PC-3 (cell line): Measurements from ENCODE around the gene VPS33A. TPM values are rescaled to one million over a fixed set of nuclear protein-coding genes. Genes with fewer than 3 reads are reported as not detected.

Source experiments
- ATAC-seq: fragments of 200-7000 bp; cut with Tn5 transposase; 2 replicates; pipeline ENCODE4 v1.9.1; 2020; ENCODE audit warnings: mild to moderate bottlenecking, moderate library complexity
- Bru-seq: library from RNA; stranded (reverse); fragments of 400-500 nt; gene quantifications from one replicate; lab custom pipeline; 2021; lab: Mats Ljungman, UMichigan
- BruChase-seq, 2 experiments: library from RNA; stranded (reverse); fragments of 400-500 nt; gene quantifications; one replicate each; lab custom pipeline; 2021; lab: Mats Ljungman, UMichigan
- BruUV-seq: library from RNA; stranded (reverse); fragments of 400-500 nt; replicated peaks from 2 replicates; lab custom pipeline; 2021; lab: Mats Ljungman, UMichigan
- CTCF ChIA-PET: fragments of 300-600 bp; sonication (Branson Sonifier 250); formaldehyde crosslinking; loops from one replicate; lab custom pipeline; 2022; ENCODE audit warnings: antibody characterized with exemption; lab: Charles Lee
- POLR2A ChIA-PET: fragments of 300-600 bp; sonication (Branson Sonifier 250); formaldehyde crosslinking; loops from one replicate; lab custom pipeline; 2022; ENCODE audit warnings: antibody characterized with exemption; ENCODE audit not compliant: unreplicated experiment; lab: Charles Lee
- DNase-seq: peaks from one replicate; pipeline ENCODE4 v3.0.0-alpha.2; 2015
- H2AFZ ChIP-seq: fragments of 300-600 bp; sonication (generic); 2 replicates; pipeline ENCODE4 v1.6.0; 2016; ENCODE audit warnings: antibody characterized with exemption, low read length
- H3F3A ChIP-seq: fragments of 300-600 bp; sonication (generic); one replicate; pipeline ENCODE4 v1.6.0; 2017; ENCODE audit warnings: antibody characterized with exemption, low read length, control low read depth, mild to moderate bottlenecking; ENCODE audit not compliant: unreplicated experiment
- H3K27ac ChIP-seq: fragments of 300-600 bp; sonication (generic); 2 replicates; pipeline ENCODE4 v1.5.1; 2016; ENCODE audit warnings: mild to moderate bottlenecking, low read length
- H3K27me3 ChIP-seq: fragments of 300-600 bp; sonication (generic); 2 replicates; pipeline ENCODE4 v1.6.1; 2016; ENCODE audit warnings: low read length, mixed read lengths
- H3K36me3 ChIP-seq: fragments of 300-600 bp; sonication (generic); 2 replicates; pipeline ENCODE4 v1.6.1; 2016; ENCODE audit warnings: low read depth, mixed run types, low read length, mixed read lengths
- H3K4me1 ChIP-seq: fragments of 300-600 bp; sonication (generic); 2 replicates; pipeline ENCODE4 v1.5.1; 2016; ENCODE audit warnings: low read length; ENCODE audit not compliant: insufficient read depth
- H3K4me2 ChIP-seq: fragments of 300-600 bp; sonication (generic); 2 replicates; pipeline ENCODE4 v1.6.0; 2016; ENCODE audit warnings: low read length
- H3K4me3 ChIP-seq: fragments of 300-600 bp; sonication (generic); 2 replicates; pipeline ENCODE4 v1.5.1; 2016; ENCODE audit warnings: mild to moderate bottlenecking, low read length, mixed read lengths
- H3K79me2 ChIP-seq: fragments of 300-600 bp; sonication (generic); 2 replicates; pipeline ENCODE4 v1.6.1; 2017; ENCODE audit warnings: low read length, mixed read lengths
- H3K9ac ChIP-seq: fragments of 300-600 bp; sonication (generic); 2 replicates; pipeline ENCODE4 v1.6.0; 2016; ENCODE audit warnings: mild to moderate bottlenecking, low read length
- H3K9me2 ChIP-seq: fragments of 300-600 bp; sonication (generic); replicated peaks from 2 replicates; pipeline ENCODE4 v1.6.1; 2016; ENCODE audit warnings: mixed run types, low read length, mixed read lengths
- H3K9me3 ChIP-seq: fragments of 300-600 bp; sonication (generic); 2 replicates; pipeline ENCODE4 v1.6.1; 2016; ENCODE audit warnings: low read length, mixed read lengths
- H4K20me1 ChIP-seq: fragments of 300-600 bp; sonication (generic); 2 replicates; pipeline ENCODE4 v1.6.1; 2016; ENCODE audit warnings: low read length, mixed read lengths
- EZH2 ChIP-seq: fragments of 300-600 bp; sonication (generic); IDR thresholded peaks from one replicate; pipeline ENCODE4 v1.6.1; 2017; ENCODE audit warnings: antibody characterized with exemption, mild to moderate bottlenecking, low read length; ENCODE audit not compliant: unreplicated experiment
- EZH2phosphoT487 ChIP-seq: fragments of 300-600 bp; sonication (generic); IDR thresholded peaks from 2 replicates; pipeline ENCODE4 v1.6.1; 2018; ENCODE audit warnings: mild to moderate bottlenecking, antibody characterized with exemption, low read length, borderline replicate concordance
- intact Hi-C: fragments of 100-400 bp; cut with micrococcal nuclease; formaldehyde crosslinking; loops from 2 replicates; pipeline ENCODE4 v1.9.0; 2023
- long read RNA-seq: library from polyadenylated mRNA; unstranded; transcript quantifications from one replicate; pipeline ENCODE4 v2.0.0, GENCODE V29; 2021; ENCODE audit not compliant: unreplicated experiment
- total RNA-seq: library from RNA; depleted of rRNA; stranded (reverse); fragments of >200 nt; gene quantifications from 2 replicates; pipeline ENCODE4 v1.2.3, GENCODE V29; 2014; rRNA removed
- TF ChIP-seq, protein P1 (sequence below): fragments of 300-600 bp; sonication (generic); conservative IDR thresholded peaks from 2 replicates; pipeline ENCODE4 v1.5.1; 2017; ENCODE audit warnings: antibody characterized with exemption, low read depth, mild to moderate bottlenecking, low read length

The VPS33A gene
- total RNA-seq: 22.2 and 40.8 TPM in 2 replicates
- Bru-seq, nascent RNA: percentile 77 among the genes with signal in this experiment
- BruChase-seq, experiment 1, labeled RNA remaining after a 6-hour chase: percentile 95 among the genes with signal in this experiment
- BruChase-seq, experiment 2, labeled RNA remaining after a 2-hour chase: percentile 92 among the genes with signal in this experiment
- long read RNA-seq, full-length matches to known transcripts: 68 of 108 reads
- long read RNA-seq, partial matches to known transcripts: 8 of 108 reads
- long read RNA-seq, other reads (novel, unspliced or antisense): 32 of 108 reads

DNA sequence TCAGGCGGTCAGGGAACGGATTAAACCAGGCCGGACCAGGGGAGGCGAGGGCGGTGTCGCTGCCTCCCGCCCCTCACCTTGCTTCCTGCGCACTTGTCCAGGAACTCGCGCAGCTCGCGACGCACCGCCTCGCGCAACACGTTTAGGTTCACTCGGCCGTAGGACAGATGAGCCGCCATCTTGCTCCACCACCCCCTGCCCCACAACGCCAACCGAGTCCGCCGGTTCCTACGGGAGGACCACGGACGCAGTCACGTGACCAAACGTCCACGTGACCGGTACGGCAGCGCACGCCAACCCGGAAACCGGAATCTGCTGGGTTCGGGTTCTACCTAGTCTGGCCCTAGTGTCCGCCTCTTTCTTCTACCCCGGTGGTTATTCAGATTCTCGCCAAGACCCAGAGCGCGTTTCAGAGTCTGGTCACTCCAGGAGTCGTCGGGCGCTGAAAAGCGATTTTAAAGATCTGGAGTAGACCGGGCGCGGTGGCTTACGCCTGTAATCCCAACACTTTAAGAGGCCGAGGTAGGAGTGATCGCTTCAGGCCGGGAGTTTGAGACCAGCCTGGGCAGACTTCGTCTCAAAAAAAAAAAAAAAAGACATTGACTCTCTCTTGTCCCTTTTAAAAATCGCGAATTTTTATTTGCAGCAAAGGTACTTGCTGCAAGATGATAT, at the start of gene VPS33A:
Gene VPS33A, minus strand, starts transcription at position 265 of the 672 bp plus-strand sequence. Its CDS starts 86 bp downstream, at position 179.
- H3K79me2 ChIP-seq: peaks cover 15% of the 10 kb centered on the region
- peak; percentile 99 for DNase-seq
- peaks cover 12% of the 10 kb centered on the region for H3K4me1 ChIP-seq
- intact Hi-C loops: loop anchor here (5.0 kb wide), 2 partner anchors 39 to 91 kb away; partner anchors contain the start of gene DIABLO
- peak within 1 kb of the TSS; percentile 69 for H3K27ac ChIP-seq
- POLR2A ChIA-PET: interaction anchor here (0.6 kb wide), 2 partner anchors 116 to 257 kb away, joined by 4 to 5 read pairs; no protein-coding TSS in a partner anchor
- H3K4me2 ChIP-seq: peak within 1 kb of the TSS; percentile 86
- no peaks in the 10 kb centered on the region for H4K20me1 ChIP-seq
- peak; percentile 87 for ATAC-seq
- CTCF ChIA-PET: interaction anchor here (0.7 to 1.1 kb wide), 3 partner anchors 16 to 161 kb away, joined by 3 read pairs; no protein-coding TSS in a partner anchor
- no TSS peak for BruUV-seq
- no peaks in the 10 kb centered on the region for H3K9me2 ChIP-seq
- peak within 1 kb of the TSS; percentile 84 for H3K9ac ChIP-seq
- H3K9me3 ChIP-seq: no peaks in the 10 kb centered on the region
- H3K36me3 ChIP-seq: peaks cover 4% of the 10 kb centered on the region; the same call in 1 of the 2 replicates
- peak within 1 kb of the TSS; percentile 96 for H2AFZ ChIP-seq
- peak within 1 kb of the TSS; percentile 84 for H3K4me3 ChIP-seq
- H3K27me3 ChIP-seq: no peaks in the 10 kb centered on the region
- TF ChIP-seq EZH2 (no peak), EZH2phosphoT487 (no peak)
- TF ChIP-seq, protein P1, sequence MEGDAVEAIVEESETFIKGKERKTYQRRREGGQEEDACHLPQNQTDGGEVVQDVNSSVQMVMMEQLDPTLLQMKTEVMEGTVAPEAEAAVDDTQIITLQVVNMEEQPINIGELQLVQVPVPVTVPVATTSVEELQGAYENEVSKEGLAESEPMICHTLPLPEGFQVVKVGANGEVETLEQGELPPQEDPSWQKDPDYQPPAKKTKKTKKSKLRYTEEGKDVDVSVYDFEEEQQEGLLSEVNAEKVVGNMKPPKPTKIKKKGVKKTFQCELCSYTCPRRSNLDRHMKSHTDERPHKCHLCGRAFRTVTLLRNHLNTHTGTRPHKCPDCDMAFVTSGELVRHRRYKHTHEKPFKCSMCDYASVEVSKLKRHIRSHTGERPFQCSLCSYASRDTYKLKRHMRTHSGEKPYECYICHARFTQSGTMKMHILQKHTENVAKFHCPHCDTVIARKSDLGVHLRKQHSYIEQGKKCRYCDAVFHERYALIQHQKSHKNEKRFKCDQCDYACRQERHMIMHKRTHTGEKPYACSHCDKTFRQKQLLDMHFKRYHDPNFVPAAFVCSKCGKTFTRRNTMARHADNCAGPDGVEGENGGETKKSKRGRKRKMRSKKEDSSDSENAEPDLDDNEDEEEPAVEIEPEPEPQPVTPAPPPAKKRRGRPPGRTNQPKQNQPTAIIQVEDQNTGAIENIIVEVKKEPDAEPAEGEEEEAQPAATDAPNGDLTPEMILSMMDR: no peak
- no peaks in the 10 kb centered on the region for H3F3A ChIP-seq

DNA sequence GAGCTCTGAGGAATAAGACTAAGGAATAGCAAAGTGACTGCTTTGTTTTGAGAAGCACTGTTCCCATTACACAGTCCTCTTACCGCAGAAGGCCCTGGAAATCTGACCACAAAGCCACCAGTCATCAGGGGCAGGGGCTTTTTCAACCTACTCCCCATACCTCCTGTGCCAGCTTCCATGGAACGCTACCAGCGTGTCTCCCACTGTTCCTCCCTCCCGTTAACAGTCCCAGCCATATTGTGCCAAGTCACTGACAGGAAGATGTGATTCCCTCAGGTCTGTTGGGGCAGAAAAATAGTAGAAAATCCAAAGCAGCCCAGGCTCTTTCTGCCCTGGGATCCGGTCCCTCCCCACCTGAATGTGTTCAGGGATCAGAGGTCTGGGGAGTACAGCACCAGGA, 46.6 kb upstream of the VPS33A start:
- Histone ChIP-seq H3K4me2 (no peak overlapping the region), H3K27ac (no peak overlapping the region), H3K4me1 (no peaks in the 10 kb centered on the region), H3K27me3 (no peaks in the 10 kb centered on the region), H3K4me3 (no peak overlapping the region), H3K9me2 (no peaks in the 10 kb centered on the region), H4K20me1 (no peaks in the 10 kb centered on the region), H3K9ac (no peak overlapping the region), H3K36me3 (peaks cover 55% of the 10 kb centered on the region), H2AFZ (no peak overlapping the region), H3K9me3 (no peaks in the 10 kb centered on the region), H3K79me2 (no peaks in the 10 kb centered on the region), H3F3A (no peaks in the 10 kb centered on the region)
- TF ChIP-seq EZH2: no peak
- TF ChIP-seq EZH2phosphoT487: no peak
- TF ChIP-seq, protein P1: no peak
- BruUV-seq: no TSS peak
- ATAC-seq: no peak
- no peak for DNase-seq
- POLR2A ChIA-PET: no interaction called here
- CTCF ChIA-PET: no interaction called here
- intact Hi-C loops: no loop called here
